Measurements from ENCODE around the gene SPATS2L. TPM values are rescaled to one million over a fixed set of nuclear protein-coding genes. Genes with fewer than 3 reads are reported as not detected.
A peak's percentile ranks its signal among the peaks of the same experiment; 100 is the strongest.

Gene SPATS2L
- total RNA-seq, 1 donor from 2014 or later, result 97.8 TPM

DNA sequence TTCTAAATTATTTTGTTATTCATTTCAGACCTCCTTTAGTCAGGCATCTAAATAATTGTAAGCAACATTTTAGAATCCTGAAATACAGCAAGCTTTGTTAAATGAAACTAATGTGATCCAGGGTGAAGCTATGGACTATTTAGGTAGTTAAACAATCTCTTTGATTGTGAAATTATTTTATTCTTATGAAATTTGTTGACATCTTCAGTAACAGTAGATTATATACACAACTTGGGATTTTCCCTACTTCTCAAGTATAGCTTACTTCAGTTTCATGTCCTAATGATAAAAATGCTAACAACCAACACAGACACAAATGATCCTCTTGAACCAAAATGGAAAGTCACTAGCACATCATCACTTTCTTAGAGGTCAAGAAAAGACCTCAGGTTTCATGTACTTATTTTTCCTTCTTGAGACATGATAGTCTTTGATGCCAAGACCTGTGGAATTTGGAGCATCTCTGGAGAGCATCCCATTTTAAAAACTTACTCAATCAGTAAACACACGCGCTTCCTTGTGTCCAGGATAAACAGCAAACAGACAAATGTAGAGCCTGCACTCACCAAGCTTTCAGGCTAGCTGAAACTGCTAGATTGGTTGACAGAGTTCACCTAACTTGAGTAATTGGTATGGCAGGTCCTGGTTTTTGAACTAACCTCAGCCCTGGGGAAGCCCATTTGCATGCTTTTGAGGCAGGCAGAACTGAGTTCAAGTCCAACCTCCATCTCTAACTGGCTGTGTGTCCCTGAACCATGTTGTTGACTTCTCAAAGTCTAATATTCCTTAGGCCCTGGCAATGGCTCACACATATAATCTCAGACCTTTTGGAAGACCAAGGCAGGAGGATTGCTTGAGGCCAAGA, 155.6 kb downstream of the SPATS2L start:
- Mint-ChIP-seq H3K4me1 (ENCODE audit: unreplicated experiment) (peaks cover 4% of the 10 kb centered on the region), H3K27me3 (no peaks in the 10 kb centered on the region), H3K9me3 (no peaks in the 10 kb centered on the region), H3K4me3 (no peak overlapping the region), H3K27ac (no peak overlapping the region), H3K36me3 (peaks cover 35% of the 10 kb centered on the region)
- DNase-seq (ENCODE audit: extremely low spot score, unreplicated experiment), result no peak
- TF ChIP-seq, protein P1, sequence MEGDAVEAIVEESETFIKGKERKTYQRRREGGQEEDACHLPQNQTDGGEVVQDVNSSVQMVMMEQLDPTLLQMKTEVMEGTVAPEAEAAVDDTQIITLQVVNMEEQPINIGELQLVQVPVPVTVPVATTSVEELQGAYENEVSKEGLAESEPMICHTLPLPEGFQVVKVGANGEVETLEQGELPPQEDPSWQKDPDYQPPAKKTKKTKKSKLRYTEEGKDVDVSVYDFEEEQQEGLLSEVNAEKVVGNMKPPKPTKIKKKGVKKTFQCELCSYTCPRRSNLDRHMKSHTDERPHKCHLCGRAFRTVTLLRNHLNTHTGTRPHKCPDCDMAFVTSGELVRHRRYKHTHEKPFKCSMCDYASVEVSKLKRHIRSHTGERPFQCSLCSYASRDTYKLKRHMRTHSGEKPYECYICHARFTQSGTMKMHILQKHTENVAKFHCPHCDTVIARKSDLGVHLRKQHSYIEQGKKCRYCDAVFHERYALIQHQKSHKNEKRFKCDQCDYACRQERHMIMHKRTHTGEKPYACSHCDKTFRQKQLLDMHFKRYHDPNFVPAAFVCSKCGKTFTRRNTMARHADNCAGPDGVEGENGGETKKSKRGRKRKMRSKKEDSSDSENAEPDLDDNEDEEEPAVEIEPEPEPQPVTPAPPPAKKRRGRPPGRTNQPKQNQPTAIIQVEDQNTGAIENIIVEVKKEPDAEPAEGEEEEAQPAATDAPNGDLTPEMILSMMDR (conservative IDR thresholded peaks at IDR 0.05), result no peak

DNA sequence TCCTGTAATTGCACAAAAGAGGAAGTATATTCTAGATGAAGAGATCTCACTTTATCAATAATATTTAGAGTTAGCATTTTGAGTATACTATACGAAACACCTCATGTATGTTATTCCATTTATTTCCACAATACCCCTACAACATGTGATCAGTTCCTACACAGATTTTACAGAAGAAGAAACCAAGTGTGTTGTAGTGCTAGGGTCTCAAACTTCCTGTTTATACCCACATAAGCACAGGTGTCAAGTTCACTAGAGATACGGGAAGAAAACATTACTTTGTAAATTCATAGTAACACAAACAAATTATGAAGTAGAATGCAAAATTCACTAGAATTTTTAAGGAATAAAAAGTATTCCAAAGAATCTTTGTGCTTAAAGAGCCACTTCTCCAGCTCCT, 157.0 kb downstream of the SPATS2L start:
- Mint-ChIP-seq H3K4me1 (ENCODE audit: unreplicated experiment) (peaks cover 8% of the 10 kb centered on the region), H3K9me3 (no peaks in the 10 kb centered on the region), H3K36me3 (peaks cover 45% of the 10 kb centered on the region), H3K27me3 (no peaks in the 10 kb centered on the region), H3K27ac (no peak overlapping the region), H3K4me3 (no peak overlapping the region)
- DNase-seq (ENCODE audit: extremely low spot score, unreplicated experiment), result no peak
- TF ChIP-seq, protein P1 (conservative IDR thresholded peaks at IDR 0.05), result no peak

DNA sequence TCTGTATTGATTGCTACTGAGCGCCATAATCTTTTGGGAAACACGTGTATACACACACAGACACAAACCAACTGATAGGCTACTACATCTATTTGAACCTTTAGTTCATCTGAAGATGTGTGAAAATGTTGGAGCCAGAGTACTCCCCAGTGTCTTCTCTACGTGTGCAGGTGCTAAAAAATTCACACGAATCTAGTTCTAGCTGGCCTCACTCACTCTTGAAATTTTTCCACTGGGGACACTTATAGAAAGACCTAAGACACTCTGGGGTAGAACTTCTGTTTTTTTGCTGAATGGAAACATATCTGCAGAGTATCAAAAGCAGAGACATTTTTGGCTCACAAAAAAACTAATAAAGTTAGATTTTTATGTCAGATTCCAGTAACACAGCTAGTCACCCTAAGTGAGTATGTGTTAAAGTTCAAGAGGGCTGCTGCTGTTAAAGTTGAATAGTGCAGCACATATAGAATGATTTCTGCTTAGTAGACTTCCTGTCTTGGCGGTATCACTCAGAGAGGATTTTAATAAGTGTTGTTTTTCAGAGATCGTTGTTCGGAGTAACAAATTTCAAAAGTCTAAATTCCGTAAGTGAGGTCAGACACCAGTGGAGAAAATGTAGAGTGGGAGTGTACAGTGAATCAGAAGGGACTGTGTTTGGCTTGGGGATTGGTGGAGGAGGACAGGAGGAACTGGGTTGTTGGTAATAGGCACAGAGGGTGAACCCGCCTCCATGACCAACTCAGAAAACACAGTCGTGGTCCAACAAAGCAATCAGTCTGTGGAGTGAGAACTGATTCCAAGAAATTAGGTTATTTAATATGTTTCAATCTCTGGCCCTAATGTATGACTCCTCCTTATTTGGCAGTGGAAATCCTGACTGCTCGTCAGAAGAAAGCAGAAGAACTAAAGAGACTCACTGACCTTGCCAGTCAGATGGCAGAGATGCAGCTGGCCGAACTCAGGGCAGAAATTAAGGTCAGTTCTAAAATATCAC, 160.2 kb downstream of the SPATS2L start:
- DNase-seq (ENCODE audit: extremely low spot score, unreplicated experiment), result no peak
- H3K4me3 Mint-ChIP-seq, result no peak overlapping the region
- no peak overlapping the region for H3K27ac Mint-ChIP-seq
- no peaks in the 10 kb centered on the region for H3K9me3 Mint-ChIP-seq
- H3K36me3 Mint-ChIP-seq, result peaks cover 56% of the 10 kb centered on the region
- H3K4me1 Mint-ChIP-seq (ENCODE audit: unreplicated experiment), result peaks cover 35% of the 10 kb centered on the region
- TF ChIP-seq, protein P1 (conservative IDR thresholded peaks at IDR 0.05), result no peak
- H3K27me3 Mint-ChIP-seq, result no peaks in the 10 kb centered on the region

DNA sequence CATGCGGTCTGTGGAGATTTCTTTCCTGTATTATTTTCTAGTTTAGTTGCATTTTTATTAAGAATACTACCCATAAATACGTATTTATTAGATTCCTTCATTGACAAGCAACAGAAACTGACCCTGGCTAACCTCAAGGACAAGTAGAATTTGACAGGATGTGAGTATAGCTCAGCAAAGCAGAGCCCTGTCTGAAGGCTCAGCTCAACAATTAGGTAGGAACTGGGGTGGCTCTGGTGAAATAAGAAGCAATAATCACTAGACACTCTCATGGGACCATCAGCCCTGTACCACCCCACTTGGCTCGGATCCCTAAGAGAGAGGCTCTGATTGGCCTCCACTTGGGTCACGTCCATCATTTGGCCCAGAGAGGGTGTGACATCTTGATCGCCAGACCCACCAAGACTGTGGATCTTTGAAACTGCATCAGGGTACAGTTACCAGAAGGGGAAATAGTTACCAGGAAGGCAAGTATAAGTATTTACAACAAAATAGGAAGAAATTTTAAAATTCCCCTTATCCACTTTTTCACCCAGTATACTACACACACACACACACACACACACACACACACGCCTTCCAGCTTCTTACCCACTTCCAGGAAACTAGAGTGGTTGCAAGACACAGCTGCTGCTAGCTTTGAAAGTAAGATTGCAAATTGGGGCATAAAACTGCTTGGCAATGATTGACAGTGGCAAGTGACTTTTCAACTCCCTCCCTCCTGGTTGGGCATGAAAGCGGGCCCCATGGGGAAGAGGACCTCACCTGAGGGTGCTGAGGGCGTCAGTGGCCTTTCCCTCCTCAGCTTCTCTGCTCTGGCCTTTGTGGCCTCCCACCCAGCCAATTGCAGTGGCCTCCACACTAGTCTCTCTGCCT, 161.6 kb downstream of the SPATS2L start:
- TF ChIP-seq, protein P1 (conservative IDR thresholded peaks at IDR 0.05), result no peak
- Mint-ChIP-seq H3K27ac (no peak overlapping the region), H3K4me3 (no peak overlapping the region), H3K4me1 (ENCODE audit: unreplicated experiment) (peaks cover 35% of the 10 kb centered on the region), H3K27me3 (no peaks in the 10 kb centered on the region), H3K36me3 (peaks cover 54% of the 10 kb centered on the region), H3K9me3 (no peaks in the 10 kb centered on the region)
- DNase-seq (ENCODE audit: extremely low spot score, unreplicated experiment), result no peak

DNA sequence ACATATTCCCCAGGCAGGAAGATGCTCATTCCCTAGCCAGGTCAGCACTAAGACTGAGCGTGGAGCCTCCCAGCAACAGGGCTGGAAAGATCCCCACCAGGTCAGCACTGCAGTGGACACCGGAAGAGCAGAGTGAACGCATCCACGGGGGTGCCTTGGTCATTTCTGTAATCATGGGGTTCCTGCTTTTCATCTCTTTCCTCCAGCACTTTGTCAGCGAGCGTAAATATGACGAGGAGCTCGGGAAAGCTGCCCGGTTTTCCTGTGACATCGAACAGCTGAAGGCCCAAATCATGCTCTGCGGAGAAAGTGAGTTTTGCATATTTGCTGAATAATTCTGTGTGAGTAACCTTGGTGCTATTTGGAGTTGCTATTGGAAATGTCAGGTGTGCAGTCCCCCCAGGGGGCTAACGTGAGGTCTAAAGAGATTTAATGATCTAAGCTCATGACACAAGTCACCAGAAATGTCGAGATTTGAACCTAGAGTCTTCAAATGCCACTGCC, 163.3 kb downstream of the SPATS2L start:
- Mint-ChIP-seq H3K9me3 (no peaks in the 10 kb centered on the region), H3K4me3 (no peak overlapping the region), H3K27ac (peak overlapping the region; percentile 10), H3K27me3 (no peaks in the 10 kb centered on the region), H3K36me3 (peaks cover 53% of the 10 kb centered on the region), H3K4me1 (ENCODE audit: unreplicated experiment) (peaks cover 35% of the 10 kb centered on the region)
- no peak for DNase-seq (ENCODE audit: extremely low spot score, unreplicated experiment)
- TF ChIP-seq, protein P1 (conservative IDR thresholded peaks at IDR 0.05), result no peak
